Cortex of kidney (tissue), 1 donor: ENCODE results near the gene MCC.

Source experiments
- DNase-seq: peaks from one replicate; lab custom pipeline; 2025; lab: John Stamatoyannopoulos, UW

The MCC gene

DNA sequence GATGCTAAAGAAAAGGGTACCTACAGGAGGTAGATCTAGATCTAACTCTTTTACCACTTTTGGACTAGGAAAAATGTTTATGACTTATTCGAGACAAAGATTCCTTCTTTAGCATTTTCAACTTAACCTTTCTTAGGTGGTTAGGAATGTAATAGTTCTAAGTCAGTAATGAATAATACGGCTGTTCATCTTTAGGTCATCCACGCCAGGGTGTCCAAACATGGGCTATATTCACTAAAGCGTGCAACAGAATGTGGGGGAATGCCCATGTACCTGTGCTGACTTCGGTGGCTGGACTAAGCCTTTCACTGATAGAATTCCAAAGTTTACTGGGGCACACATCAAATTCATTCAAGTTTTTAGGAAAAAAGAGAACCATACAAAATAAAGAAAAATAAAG is 218.2 kb downstream of the MCC start:
- no peak for DNase-seq

GRCh38 chr5:113269023-113269997 is 218.9 kb downstream of the MCC start:
- DNase-seq: no peak

- DNase-seq: no peak
Observed at GRCh38 chr5:113268232-113268631, 220.0 kb downstream of the MCC start.

DNA sequence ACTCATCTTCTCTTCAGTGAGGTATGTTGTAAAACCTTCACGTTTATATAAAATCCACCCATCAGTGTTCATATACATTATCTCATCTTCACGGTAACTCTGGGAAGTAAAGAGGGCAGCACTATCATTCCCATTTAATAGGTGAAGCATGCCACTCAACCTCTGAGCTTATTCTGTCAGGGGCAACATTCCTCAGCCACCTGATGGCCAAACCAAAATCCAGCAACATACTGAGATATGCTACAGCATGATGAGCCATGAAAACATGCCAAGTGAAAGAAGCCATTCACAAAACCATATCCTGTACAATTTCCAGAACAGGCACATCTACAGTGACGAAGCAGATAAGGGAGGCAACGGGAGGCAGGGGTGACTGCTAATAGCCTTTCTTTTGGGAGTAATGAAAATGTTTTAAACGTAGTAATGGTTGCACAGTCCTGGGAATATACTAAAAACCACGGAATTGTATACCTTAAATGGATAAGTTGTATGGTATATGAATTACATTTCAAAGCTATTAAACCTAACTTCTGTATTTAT is 220.8 kb downstream of the MCC start:
- DNase-seq: no peak

- no peak for DNase-seq
Observed at GRCh38 chr5:113266913-113267227, 221.4 kb downstream of the MCC start.

- no peak for DNase-seq
Observed at GRCh38 chr5:113266227-113266912, 221.9 kb downstream of the MCC start.

DNA sequence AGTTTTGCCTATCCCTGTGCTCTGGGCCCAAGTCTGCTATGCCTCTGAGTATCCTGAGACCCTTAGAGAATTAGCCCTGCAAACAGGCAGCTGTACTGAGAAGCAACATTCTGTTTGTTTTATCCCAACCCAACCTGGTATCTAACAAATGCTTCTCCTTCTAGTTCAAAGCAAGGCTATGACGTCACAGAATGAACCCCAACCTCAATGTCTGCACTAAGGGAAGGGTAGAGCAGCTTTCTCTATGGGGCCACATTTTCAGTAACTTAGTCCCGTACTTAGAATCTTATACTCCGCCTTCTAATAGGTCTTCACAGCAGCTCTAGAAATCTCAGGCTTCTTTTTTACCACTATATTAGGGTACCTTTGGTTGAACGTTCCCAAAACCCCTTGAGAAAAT is 223.1 kb downstream of the MCC start:
- no peak for DNase-seq

DNA sequence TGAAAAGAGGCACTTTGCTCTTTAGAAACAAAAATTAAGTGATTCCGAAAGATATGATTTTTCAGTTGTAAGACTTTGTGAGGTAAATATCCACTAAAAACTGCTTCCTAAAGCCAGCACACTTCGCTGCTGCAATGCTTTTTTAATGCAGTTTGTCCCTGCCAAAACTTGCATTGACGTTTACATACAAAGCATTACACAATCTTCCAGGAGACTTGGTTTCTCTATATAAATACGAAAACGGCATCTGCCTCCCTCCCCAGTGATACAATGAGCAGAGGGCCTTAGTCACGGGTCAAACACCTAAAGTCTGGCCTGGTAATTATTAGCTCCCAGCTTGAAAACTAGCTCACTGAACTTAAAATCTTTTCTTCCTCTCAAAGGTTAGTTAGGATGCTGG is 224.2 kb downstream of the MCC start:
- DNase-seq: no peak

- no peak for DNase-seq
Observed at GRCh38 chr5:113263545-113263944, 224.7 kb downstream of the MCC start.

GRCh38 chr5:113262674-113263073 is 225.6 kb downstream of the MCC start:
- DNase-seq: no peak

DNA sequence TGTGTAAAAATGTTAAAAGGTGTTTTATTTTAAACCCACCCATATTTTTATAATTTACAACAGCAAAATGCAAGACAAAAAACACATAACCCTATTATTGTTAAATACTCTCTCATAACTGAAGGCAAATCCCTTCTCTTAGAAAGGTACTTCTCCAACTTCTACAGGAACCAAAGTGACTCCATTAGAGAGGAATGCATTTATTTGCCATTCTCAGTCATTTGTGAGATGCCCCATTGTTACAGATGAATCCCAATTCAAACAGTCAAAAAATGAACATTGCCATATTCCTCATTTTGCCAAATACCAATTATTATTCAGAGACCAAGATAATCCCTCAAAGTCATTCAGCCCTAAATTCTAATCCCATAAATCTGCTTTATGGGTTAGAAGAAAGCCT is 229.2 kb downstream of the MCC start:
- no peak for DNase-seq

DNA sequence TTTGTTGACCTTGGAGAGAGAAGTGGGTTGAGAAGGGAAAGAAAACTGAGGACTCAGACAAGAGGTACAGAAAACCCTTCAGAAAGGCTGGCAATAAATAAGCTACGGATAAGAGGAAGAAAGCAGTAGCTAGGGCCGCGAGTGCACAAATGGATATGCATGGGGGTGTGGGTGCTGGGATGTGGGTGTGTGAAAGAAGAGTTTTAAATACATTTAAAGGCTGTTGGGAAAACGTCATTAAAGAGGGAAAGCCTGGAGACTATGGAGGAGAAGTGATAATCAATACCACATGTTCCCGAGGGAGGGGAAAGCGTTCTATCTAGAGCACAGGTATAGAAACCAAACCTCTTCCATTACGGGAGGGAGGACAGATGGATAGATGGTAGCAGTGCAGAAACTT is 230.7 kb downstream of the MCC start:
- DNase-seq: no peak

DNA sequence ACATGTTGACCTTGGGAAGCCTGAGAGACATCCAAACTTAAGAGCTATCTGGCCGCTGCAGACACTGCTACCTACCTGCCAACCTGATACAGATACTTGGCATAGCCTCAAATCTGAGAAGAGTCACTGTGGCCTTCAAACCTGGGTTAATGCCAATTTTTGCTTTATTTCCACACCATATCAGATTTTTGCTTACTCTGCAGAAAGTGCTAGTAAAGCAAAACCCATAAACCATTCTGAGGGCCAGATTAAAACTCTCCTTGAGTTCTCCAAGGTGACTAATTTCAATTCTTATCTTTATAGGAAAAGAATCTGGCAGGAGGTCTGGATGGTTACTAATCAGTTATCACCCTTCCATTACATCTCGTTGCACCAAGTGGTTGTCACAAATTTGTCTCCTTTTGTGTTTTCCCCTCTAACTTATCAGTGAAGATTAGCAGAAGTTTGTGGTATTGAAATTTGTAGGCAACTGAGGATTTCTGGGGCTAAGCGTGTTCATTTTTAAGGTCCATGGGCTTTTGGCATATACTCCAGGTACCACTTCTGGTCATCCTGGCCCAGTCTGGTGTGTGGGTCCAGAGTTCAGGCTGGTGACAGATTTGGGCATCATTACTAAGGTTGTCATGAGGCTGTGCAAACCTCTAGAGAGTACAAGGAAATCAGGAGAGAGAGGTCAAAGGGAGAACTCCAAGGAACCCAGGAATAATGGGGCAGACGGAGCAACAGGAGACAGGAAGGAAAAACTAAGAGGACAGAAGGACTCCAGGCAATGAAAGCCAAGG is 231.4 kb downstream of the MCC start:
- no peak for DNase-seq

- DNase-seq: no peak
Observed at GRCh38 chr5:113255579-113256386, 232.5 kb downstream of the MCC start.

DNA sequence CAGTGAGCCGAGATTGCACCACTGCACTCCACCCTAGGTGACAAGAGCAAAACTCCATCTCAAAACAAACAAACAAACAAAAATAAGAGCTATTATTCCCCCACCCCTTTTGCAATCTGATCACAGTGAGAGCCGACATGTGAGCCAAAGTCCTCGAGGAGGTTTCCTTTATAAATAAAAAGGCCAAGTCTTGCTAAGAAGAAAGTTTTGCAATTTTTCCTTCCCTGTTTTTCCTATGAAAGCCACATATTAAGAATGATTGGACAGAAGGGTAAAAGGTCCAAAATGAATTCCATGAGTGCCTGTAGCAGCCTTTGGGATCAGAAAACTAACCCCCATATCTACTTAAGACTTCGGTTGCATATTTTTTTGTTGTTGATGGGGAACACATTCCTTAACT is 233.1 kb downstream of the MCC start:
- DNase-seq: no peak

GRCh38 chr5:113253037-113253436 is 235.2 kb downstream of the MCC start:
- DNase-seq: no peak

- DNase-seq: no peak
Observed at GRCh38 chr5:113252066-113252465, 236.2 kb downstream of the MCC start.

DNA sequence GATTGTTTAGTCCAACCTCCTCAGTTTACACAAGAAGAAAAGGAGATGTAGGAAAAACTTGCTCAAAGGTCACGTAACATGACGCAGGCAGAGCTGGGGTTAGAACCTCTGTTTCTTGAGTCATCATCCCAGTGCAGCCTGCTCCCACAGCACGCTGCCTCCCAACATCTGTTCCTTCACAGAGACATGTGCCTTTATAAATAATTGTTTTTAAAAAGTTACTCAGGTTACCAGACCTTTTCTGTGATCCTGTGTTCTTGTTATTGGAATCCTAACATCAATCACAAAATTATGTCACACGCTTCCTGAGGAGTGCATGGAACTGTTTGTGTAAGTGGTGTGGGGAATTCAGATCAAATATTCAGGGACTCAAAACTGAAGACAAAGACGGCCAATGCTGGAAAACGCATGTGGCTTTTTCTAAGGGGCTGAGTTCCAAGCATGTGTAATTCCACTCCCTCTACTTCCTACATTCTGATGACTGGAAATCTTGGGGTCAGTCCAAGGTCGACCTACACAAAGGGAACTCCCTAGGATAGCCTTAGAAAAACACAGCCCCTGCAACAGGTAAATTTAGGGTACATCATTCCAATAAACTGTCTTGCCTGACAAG is 237.8 kb downstream of the MCC start:
- no peak for DNase-seq

DNA sequence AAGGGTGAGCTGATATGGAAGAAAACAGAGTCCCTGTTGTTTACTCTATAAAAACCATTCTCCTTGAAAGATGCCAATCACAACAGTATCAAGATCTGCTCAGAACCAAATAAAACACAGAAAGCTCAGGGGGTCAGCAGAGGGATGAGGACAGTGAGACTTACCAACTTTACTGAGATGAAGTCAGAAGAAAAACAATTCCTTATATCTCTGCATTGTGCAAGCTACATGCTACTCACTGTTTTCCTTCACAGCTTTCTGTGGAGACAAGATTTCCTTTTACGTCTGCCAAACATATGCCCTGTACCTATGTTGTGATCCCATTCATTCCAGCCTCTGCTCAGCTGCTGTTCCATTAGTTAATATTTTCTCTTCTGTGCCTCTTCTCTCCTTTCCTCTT is 239.0 kb downstream of the MCC start:
- DNase-seq: no peak

DNA sequence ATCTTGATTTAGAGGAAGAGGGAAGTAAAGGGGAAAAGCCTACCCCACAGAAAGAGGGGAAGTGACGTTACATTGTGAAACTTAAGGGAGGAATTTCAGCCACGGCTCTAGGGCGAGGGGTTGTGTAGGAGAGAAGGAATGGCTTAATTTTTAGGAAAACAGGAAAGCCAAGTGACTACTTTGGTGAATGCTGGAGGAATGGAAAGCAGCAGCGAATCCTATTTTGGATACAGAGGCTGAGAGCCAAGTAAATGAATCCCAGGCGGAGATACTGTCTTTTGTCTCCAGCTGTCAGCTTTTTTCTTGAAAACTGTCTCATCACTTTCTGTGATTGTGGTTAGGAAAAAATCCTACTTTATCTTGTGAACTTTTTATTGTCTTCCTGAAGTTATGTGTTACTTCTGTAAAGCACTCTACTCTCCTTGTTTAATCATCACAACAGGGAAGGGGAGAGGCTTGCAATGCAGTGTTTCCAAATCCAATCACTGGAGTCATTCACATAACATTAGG is 241.8 kb downstream of the MCC start:
- no peak for DNase-seq
